ENCODE results near the gene PSAPL1. TPM values are rescaled to one million over a fixed set of nuclear protein-coding genes. Genes with fewer than 3 reads are reported as not detected.
A peak's percentile ranks its signal among the peaks of the same experiment; 100 is the strongest.

PSAPL1 gene, protein sequence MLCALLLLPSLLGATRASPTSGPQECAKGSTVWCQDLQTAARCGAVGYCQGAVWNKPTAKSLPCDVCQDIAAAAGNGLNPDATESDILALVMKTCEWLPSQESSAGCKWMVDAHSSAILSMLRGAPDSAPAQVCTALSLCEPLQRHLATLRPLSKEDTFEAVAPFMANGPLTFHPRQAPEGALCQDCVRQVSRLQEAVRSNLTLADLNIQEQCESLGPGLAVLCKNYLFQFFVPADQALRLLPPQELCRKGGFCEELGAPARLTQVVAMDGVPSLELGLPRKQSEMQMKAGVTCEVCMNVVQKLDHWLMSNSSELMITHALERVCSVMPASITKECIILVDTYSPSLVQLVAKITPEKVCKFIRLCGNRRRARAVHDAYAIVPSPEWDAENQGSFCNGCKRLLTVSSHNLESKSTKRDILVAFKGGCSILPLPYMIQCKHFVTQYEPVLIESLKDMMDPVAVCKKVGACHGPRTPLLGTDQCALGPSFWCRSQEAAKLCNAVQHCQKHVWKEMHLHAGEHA
- not detected in 2 replicates for total RNA-seq (2022)
- not detected for Bru-seq, nascent RNA
- not detected for BruChase-seq, experiment 1, labeled RNA remaining after a 6-hour chase
- BruChase-seq, experiment 2, labeled RNA remaining after a 2-hour chase = not detected
- long read RNA-seq = 0 reads

DNA sequence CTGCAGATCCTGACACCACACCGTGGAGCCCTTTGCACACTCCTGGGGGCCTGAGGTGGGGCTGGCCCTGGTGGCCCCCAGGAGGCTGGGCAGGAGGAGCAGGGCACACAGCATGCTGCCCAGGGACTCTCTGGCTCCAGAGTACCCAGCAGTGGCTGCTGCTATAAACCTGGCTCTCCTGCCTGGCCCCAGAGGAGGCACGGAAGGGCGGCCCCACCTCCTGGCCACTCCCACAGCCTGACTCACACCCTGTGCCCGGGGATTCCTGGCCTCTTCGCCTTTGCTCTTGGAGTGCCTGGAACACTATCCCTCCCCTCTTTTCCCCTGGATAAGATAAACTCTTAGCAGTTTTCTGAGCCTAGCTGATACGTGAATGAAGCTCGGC lies at the start of gene PSAPL1:
Gene PSAPL1, minus strand, starts transcription at position 165 of the 385 bp plus-strand sequence. Its CDS starts 51 bp downstream, at position 114.
- ChIA-PET CTCF (interaction anchor here (0.5 to 0.8 kb wide), 2 partner anchors 23 to 196 kb away, joined by 3 to 4 read pairs; no protein-coding TSS in a partner anchor), POLR2A (no interaction called here)
- Mint-ChIP-seq H3K27ac (ENCODE audit: low read depth, unreplicated experiment) (no peak within 1 kb of the TSS), H3K27me3 (ENCODE audit: insufficient read depth, unreplicated experiment) (peaks cover 19% of the 10 kb centered on the region), H3K9me3 (ENCODE audit: unreplicated experiment) (peaks cover 15% of the 10 kb centered on the region), H3K36me3 (ENCODE audit: insufficient read depth, unreplicated experiment) (no peaks in the 10 kb centered on the region), H3K4me1 (ENCODE audit: insufficient read depth, unreplicated experiment) (peaks cover 20% of the 10 kb centered on the region), H3K4me3 (ENCODE audit: unreplicated experiment) (no peak within 1 kb of the TSS)
- TF ChIP-seq, protein P1, sequence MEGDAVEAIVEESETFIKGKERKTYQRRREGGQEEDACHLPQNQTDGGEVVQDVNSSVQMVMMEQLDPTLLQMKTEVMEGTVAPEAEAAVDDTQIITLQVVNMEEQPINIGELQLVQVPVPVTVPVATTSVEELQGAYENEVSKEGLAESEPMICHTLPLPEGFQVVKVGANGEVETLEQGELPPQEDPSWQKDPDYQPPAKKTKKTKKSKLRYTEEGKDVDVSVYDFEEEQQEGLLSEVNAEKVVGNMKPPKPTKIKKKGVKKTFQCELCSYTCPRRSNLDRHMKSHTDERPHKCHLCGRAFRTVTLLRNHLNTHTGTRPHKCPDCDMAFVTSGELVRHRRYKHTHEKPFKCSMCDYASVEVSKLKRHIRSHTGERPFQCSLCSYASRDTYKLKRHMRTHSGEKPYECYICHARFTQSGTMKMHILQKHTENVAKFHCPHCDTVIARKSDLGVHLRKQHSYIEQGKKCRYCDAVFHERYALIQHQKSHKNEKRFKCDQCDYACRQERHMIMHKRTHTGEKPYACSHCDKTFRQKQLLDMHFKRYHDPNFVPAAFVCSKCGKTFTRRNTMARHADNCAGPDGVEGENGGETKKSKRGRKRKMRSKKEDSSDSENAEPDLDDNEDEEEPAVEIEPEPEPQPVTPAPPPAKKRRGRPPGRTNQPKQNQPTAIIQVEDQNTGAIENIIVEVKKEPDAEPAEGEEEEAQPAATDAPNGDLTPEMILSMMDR (IDR thresholded peaks at IDR 0.05; ENCODE audit: unreplicated experiment) = no peak
- intact Hi-C loops (cut with micrococcal nuclease) = no loop called here
- peak; percentile 76 for DNase-seq (ENCODE audit: unreplicated experiment)
- BruUV-seq (replicated peaks) = no TSS peak

DNA sequence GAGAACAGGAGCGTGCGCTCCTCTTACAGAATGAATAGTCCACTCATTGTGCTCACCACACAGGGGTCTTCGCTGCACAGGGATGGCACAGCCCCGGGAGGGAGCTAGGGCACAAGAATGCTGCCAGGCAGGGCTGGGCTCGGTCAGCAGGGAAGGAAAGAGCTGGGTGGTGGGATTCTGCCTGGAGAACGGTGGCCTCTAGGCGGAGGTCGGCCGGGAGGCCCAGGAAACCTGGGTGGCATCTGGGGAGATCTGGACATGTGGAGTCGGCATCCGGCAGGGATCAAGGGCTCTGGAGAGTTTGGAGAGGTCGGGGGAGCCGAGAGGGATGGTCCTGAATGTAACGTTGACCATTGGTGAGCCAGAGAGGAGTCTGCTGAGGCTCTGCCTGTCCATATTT lies 46.5 kb upstream of the PSAPL1 start:
- no peaks in the 10 kb centered on the region for H3K4me1 Mint-ChIP-seq (ENCODE audit: insufficient read depth, unreplicated experiment)
- POLR2A ChIA-PET = no interaction called here
- TF ChIP-seq, protein P1 (IDR thresholded peaks at IDR 0.05; ENCODE audit: unreplicated experiment) = no peak
- peaks cover 28% of the 10 kb centered on the region for H3K27me3 Mint-ChIP-seq (ENCODE audit: insufficient read depth, unreplicated experiment)
- no peaks in the 10 kb centered on the region for H3K9me3 Mint-ChIP-seq (ENCODE audit: unreplicated experiment)
- intact Hi-C loops (cut with micrococcal nuclease) = no loop called here
- BruUV-seq (replicated peaks) = no TSS peak
- H3K4me3 Mint-ChIP-seq (ENCODE audit: unreplicated experiment) = no peak overlapping the region
- CTCF ChIA-PET = interaction anchor here (0.6 kb wide), 1 partner anchor 14 kb away, joined by 4 read pairs; no protein-coding TSS in a partner anchor
- peaks cover 5% of the 10 kb centered on the region for H3K36me3 Mint-ChIP-seq (ENCODE audit: insufficient read depth, unreplicated experiment)
- no peak for DNase-seq (ENCODE audit: unreplicated experiment)
- no peak overlapping the region for H3K27ac Mint-ChIP-seq (ENCODE audit: low read depth, unreplicated experiment)

DNA sequence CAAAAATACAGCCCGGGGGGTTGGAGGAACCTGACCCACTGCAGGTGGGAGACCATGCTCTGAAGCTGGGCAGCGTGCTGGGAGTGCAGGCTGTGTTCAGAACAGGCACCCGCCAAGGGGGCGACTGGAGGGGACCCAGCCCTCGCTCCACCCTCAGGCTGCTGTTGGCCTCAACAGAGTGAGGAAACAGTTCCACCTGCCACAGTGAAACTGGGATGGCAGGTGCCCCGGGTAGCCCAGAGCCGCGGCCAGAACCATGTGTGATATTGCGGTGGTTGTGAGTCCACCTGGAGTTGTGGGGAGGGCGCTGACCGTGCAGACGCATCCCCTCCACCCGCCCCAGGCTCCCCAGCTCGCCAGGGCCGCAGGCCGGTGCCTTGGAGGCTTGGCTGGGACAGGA lies 45.7 kb upstream of the PSAPL1 start:
- peaks cover 5% of the 10 kb centered on the region for H3K36me3 Mint-ChIP-seq (ENCODE audit: insufficient read depth, unreplicated experiment)
- ChIA-PET CTCF (no interaction called here), POLR2A (interaction anchor here (0.6 kb wide), 2 partner anchors 114 to 147 kb away, joined by 3 to 6 read pairs; no protein-coding TSS in a partner anchor)
- intact Hi-C loops (cut with micrococcal nuclease) = no loop called here
- H3K27ac Mint-ChIP-seq (ENCODE audit: low read depth, unreplicated experiment) = no peak overlapping the region
- no peak overlapping the region for H3K4me3 Mint-ChIP-seq (ENCODE audit: unreplicated experiment)
- H3K27me3 Mint-ChIP-seq (ENCODE audit: insufficient read depth, unreplicated experiment) = peaks cover 26% of the 10 kb centered on the region
- H3K4me1 Mint-ChIP-seq (ENCODE audit: insufficient read depth, unreplicated experiment) = no peaks in the 10 kb centered on the region
- BruUV-seq (replicated peaks) = no TSS peak
- H3K9me3 Mint-ChIP-seq (ENCODE audit: unreplicated experiment) = no peaks in the 10 kb centered on the region
- no peak for DNase-seq (ENCODE audit: unreplicated experiment)
- TF ChIP-seq, protein P1 (IDR thresholded peaks at IDR 0.05; ENCODE audit: unreplicated experiment) = no peak

DNA sequence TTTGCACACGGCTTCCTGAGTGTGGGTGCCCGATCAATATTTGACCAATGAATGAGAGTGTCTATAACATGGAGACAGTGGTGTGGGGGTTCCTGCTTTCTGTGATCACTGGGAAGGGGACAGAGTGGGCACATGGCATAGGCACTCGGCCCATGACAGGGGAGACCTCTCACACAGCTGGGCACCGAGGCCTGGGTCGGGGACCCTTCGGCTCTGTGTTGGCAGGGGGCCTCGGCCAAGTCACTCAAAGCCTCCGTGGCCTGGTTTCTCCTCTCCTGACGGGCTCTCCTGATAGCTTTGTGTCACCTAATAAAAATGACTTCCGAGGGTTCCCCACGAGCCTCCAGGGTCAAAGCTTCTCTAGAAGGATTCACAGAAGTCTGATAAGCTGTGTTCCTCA lies 43.9 kb upstream of the PSAPL1 start:
- no peaks in the 10 kb centered on the region for H3K36me3 Mint-ChIP-seq (ENCODE audit: insufficient read depth, unreplicated experiment)
- no peak overlapping the region for H3K4me3 Mint-ChIP-seq (ENCODE audit: unreplicated experiment)
- TF ChIP-seq, protein P1 (IDR thresholded peaks at IDR 0.05; ENCODE audit: unreplicated experiment) = no peak
- ChIA-PET POLR2A (no interaction called here), CTCF (interaction anchor here (0.6 to 1.0 kb wide), 3 partner anchors 11 to 188 kb away, joined by 3 read pairs; no protein-coding TSS in a partner anchor)
- intact Hi-C loops (cut with micrococcal nuclease) = no loop called here
- DNase-seq (ENCODE audit: unreplicated experiment) = no peak
- H3K27ac Mint-ChIP-seq (ENCODE audit: low read depth, unreplicated experiment) = no peak overlapping the region
- no peaks in the 10 kb centered on the region for H3K9me3 Mint-ChIP-seq (ENCODE audit: unreplicated experiment)
- peaks cover 9% of the 10 kb centered on the region for H3K27me3 Mint-ChIP-seq (ENCODE audit: insufficient read depth, unreplicated experiment)
- no peaks in the 10 kb centered on the region for H3K4me1 Mint-ChIP-seq (ENCODE audit: insufficient read depth, unreplicated experiment)
- no TSS peak for BruUV-seq (replicated peaks)
